Mucosa of rectum (tissue), 2 donors: ENCODE data around the gene SPATA46.
"Not testable (repeated sequence)": the region's sequence is repeated elsewhere in the genome, so short reads cannot be mapped to it uniquely, and the experiment has no call there.

Experiments
- H3K27ac ChIP-seq, 2 donors: one replicate each; pipeline ENCODE4 v1.7.0; 2013; ENCODE audit warnings: inconsistent platforms in 2 of 2, low read depth in 2 of 2, low read length in 2 of 2
- H3K27me3 ChIP-seq, 2 donors: one replicate each; pipeline ENCODE4 v1.7.0; 2013; ENCODE audit warnings: low read length in 2 of 2; ENCODE audit not compliant: control insufficient read depth in 2 of 2, insufficient read depth in 2 of 2
- H3K36me3 ChIP-seq, 2 donors: one replicate each; pipeline ENCODE4 v1.7.0; 2013; ENCODE audit warnings: low read length in 2 of 2; ENCODE audit not compliant: control insufficient read depth in 2 of 2, insufficient read depth in 2 of 2
- H3K4me1 ChIP-seq, 2 donors: one replicate each; pipeline ENCODE4 v1.7.0; 2013; ENCODE audit warnings: low read length in 2 of 2, mild to moderate bottlenecking in 1 of 2; ENCODE audit not compliant: control insufficient read depth in 2 of 2, insufficient read depth in 2 of 2
- H3K4me3 ChIP-seq, 2 donors: one replicate each; pipeline ENCODE4 v1.7.0; 2013; ENCODE audit warnings: low read length in 2 of 2
- H3K9ac ChIP-seq, 2 donors: one replicate each; pipeline ENCODE4 v1.7.0; 2013; ENCODE audit warnings: low read length in 2 of 2, low read depth in 1 of 2, mild to moderate bottlenecking in 1 of 2
- H3K9me3 ChIP-seq, 2 donors: one replicate each; pipeline ENCODE4 v1.7.0; 2013; ENCODE audit warnings: low read length in 2 of 2; ENCODE audit not compliant: control insufficient read depth in 2 of 2
- donor health status: healthy.
- donor health status: Normal muscosa, but diverticular disease.

Gene SPATA46

GRCh38 chr1:162376691-162377090 lies at the start of gene SPATA46:
Gene SPATA46, minus strand, starts transcription at chr1:162376854. Its CDS starts 64 bp downstream, at chr1:162376790.
- Histone ChIP-seq H3K4me1 (peaks cover 25 to 26% of the 10 kb centered on the region in 2 donors), H3K27ac (no peak within 1 kb of the TSS), H3K9ac (no peak within 1 kb of the TSS), H3K27me3 (no peaks in the 10 kb centered on the region), H3K4me3 (no peak within 1 kb of the TSS), H3K36me3 (no peaks in the 10 kb centered on the region), H3K9me3 (no peaks in the 10 kb centered on the region)

- peaks cover 6 to 28% of the 10 kb centered on the region in 2 donors for H3K4me1 ChIP-seq
- H3K27me3 ChIP-seq: no peaks in the 10 kb centered on the region
- H3K9ac ChIP-seq: no peak overlapping the region
- no peak overlapping the region for H3K4me3 ChIP-seq
- no peak overlapping the region for H3K27ac ChIP-seq
- H3K36me3 ChIP-seq: no peaks in the 10 kb centered on the region
- no peaks in the 10 kb centered on the region for H3K9me3 ChIP-seq
Measured at GRCh38 chr1:162422662-162423375, 46.2 kb upstream of the SPATA46 start.

- peak overlapping the region in 1 of 2 donors; percentile 18 for H3K9ac ChIP-seq
- no peaks in the 10 kb centered on the region for H3K9me3 ChIP-seq
- no peaks in the 10 kb centered on the region for H3K27me3 ChIP-seq
- H3K4me3 ChIP-seq: peak overlapping the region; percentile 63 to 67
- peak overlapping the region; percentile 52 to 76 for H3K27ac ChIP-seq
- H3K4me1 ChIP-seq: peaks cover 6 to 28% of the 10 kb centered on the region in 2 donors
- H3K36me3 ChIP-seq: no peaks in the 10 kb centered on the region
Measured at GRCh38 chr1:162421258-162422164, 44.9 kb upstream of the SPATA46 start.

GRCh38 chr1:162420120-162420519 lies 43.5 kb upstream of the SPATA46 start:
- Histone ChIP-seq H3K27me3 (no peaks in the 10 kb centered on the region), H3K27ac (peak overlapping the region; percentile 63 to 86), H3K36me3 (no peaks in the 10 kb centered on the region), H3K9ac (peak overlapping the region; percentile 26 to 61), H3K9me3 (no peaks in the 10 kb centered on the region), H3K4me3 (peak overlapping the region; percentile 63 to 67), H3K4me1 (peaks cover 6 to 28% of the 10 kb centered on the region in 2 donors)

GRCh38 chr1:162419450-162419931 lies 42.8 kb upstream of the SPATA46 start:
- not testable (repeated sequence) for H3K9me3 ChIP-seq, H3K36me3 ChIP-seq, H3K27me3 ChIP-seq
- peak overlapping the region in 1 of 2 donors; percentile 61 for H3K9ac ChIP-seq
- peak overlapping the region; percentile 63 to 67 for H3K4me3 ChIP-seq
- H3K27ac ChIP-seq: peak overlapping the region; percentile 83 to 86
- H3K4me1 ChIP-seq: peaks cover 6 to 28% of the 10 kb centered on the region in 2 donors

GRCh38 chr1:162418584-162418983 lies 41.9 kb upstream of the SPATA46 start:
- not testable (repeated sequence) for H3K9ac ChIP-seq, H3K27me3 ChIP-seq, H3K4me3 ChIP-seq, H3K9me3 ChIP-seq, H3K36me3 ChIP-seq
- peak overlapping the region; percentile 83 to 86 for H3K27ac ChIP-seq
- H3K4me1 ChIP-seq: peaks cover 6 to 28% of the 10 kb centered on the region in 2 donors

- Histone ChIP-seq H3K4me3 (no peak overlapping the region), H3K9me3 (no peaks in the 10 kb centered on the region), H3K27me3 (no peaks in the 10 kb centered on the region), H3K4me1 (peaks cover 6 to 28% of the 10 kb centered on the region in 2 donors), H3K27ac (no peak overlapping the region), H3K36me3 (no peaks in the 10 kb centered on the region), H3K9ac (no peak overlapping the region)
Measured at GRCh38 chr1:162417650-162418049, 41.0 kb upstream of the SPATA46 start.

GRCh38 chr1:162416909-162417308 lies 40.3 kb upstream of the SPATA46 start:
- Histone ChIP-seq H3K27me3 (no peaks in the 10 kb centered on the region), H3K36me3 (no peaks in the 10 kb centered on the region), H3K9ac (no peak overlapping the region), H3K9me3 (no peaks in the 10 kb centered on the region), H3K4me1 (peaks cover 6 to 21% of the 10 kb centered on the region in 2 donors), H3K27ac (no peak overlapping the region), H3K4me3 (no peak overlapping the region)

- Histone ChIP-seq H3K4me3 (no peak overlapping the region), H3K27ac (no peak overlapping the region), H3K4me1 (peaks cover 6 to 17% of the 10 kb centered on the region in 2 donors), H3K27me3 (no peaks in the 10 kb centered on the region), H3K9me3 (no peaks in the 10 kb centered on the region), H3K9ac (no peak overlapping the region), H3K36me3 (no peaks in the 10 kb centered on the region)
Measured at GRCh38 chr1:162416215-162416614, 39.6 kb upstream of the SPATA46 start.

- no peak within 1 kb of the TSS for H3K27ac ChIP-seq
- no peaks in the 10 kb centered on the region for H3K36me3 ChIP-seq
- H3K4me3 ChIP-seq: no peak within 1 kb of the TSS
- H3K27me3 ChIP-seq: no peaks in the 10 kb centered on the region
- no peak within 1 kb of the TSS for H3K9ac ChIP-seq
- no peaks in the 10 kb centered on the region for H3K4me1 ChIP-seq
- no peaks in the 10 kb centered on the region for H3K9me3 ChIP-seq
Measured at GRCh38 chr1:162412002-162412401, 35.3 kb upstream of the SPATA46 start, which contains the start of gene SH2D1B. Gene SH2D1B, minus strand, starts transcription at chr1:162412136. Its CDS starts 120 bp downstream, at chr1:162412016.
